HG02938 (cell line): Measurements from ENCODE around the gene CFAP69.

ENCODE experiments used
- ATAC-seq: cut with Tn5 transposase; IDR thresholded peaks from one replicate; pipeline ENCODE4 v1.9.1; 2021; ENCODE audit warnings: mild to moderate bottlenecking, moderate library complexity; ENCODE audit not compliant: unreplicated experiment

Gene CFAP69

GRCh38 chr7:90244909-90245851 is at the start of gene CFAP69:
Gene CFAP69 (plus strand): TSS chr7:90245174. CDS start chr7:90245425, 251 bp downstream.
- ATAC-seq: peak; percentile 80

- ATAC-seq: no peak
Observed at GRCh38 chr7:90201500-90202195, 43.3 kb upstream of the CFAP69 start.

- no peak for ATAC-seq
Observed at GRCh38 chr7:90207956-90208355, 37.0 kb upstream of the CFAP69 start.

- ATAC-seq: no peak
Observed at GRCh38 chr7:90209776-90210175, 35.2 kb upstream of the CFAP69 start.

GRCh38 chr7:90210475-90210874 is 34.5 kb upstream of the CFAP69 start:
- ATAC-seq: no peak

GRCh38 chr7:90210981-90211380 is 34.0 kb upstream of the CFAP69 start:
- peak; percentile 18 for ATAC-seq

- peak; percentile 88 for ATAC-seq
Observed at GRCh38 chr7:90211391-90212148, 33.4 kb upstream of the CFAP69 start, which contains the start of gene STEAP2. Gene STEAP2 (plus strand): TSS chr7:90211740. CDS start chr7:90225083, 13,343 bp downstream.

GRCh38 chr7:90212149-90212495 is 32.9 kb upstream of the CFAP69 start:
- ATAC-seq: no peak

GRCh38 chr7:90213521-90213920 is 31.5 kb upstream of the CFAP69 start:
- ATAC-seq: no peak

- no peak for ATAC-seq
Observed at GRCh38 chr7:90216080-90216674, 28.8 kb upstream of the CFAP69 start.

- no peak for ATAC-seq
Observed at GRCh38 chr7:90216771-90217170, 28.2 kb upstream of the CFAP69 start.

- no peak for ATAC-seq
Observed at GRCh38 chr7:90222390-90222789, 22.6 kb upstream of the CFAP69 start.

- no peak for ATAC-seq
Observed at GRCh38 chr7:90222811-90223725, 21.9 kb upstream of the CFAP69 start.

- ATAC-seq: no peak
Observed at GRCh38 chr7:90224195-90224594, 20.8 kb upstream of the CFAP69 start.

- ATAC-seq: no peak
Observed at GRCh38 chr7:90225181-90225580, 19.8 kb upstream of the CFAP69 start.

GRCh38 chr7:90225601-90226000 is 19.4 kb upstream of the CFAP69 start:
- no peak for ATAC-seq

GRCh38 chr7:90227259-90227658 is 17.7 kb upstream of the CFAP69 start:
- ATAC-seq: no peak

- no peak for ATAC-seq
Observed at GRCh38 chr7:90229682-90230081, 15.3 kb upstream of the CFAP69 start.

- ATAC-seq: no peak
Observed at GRCh38 chr7:90230834-90231233, 14.1 kb upstream of the CFAP69 start.

- no peak for ATAC-seq
Observed at GRCh38 chr7:90231304-90231703, 13.7 kb upstream of the CFAP69 start.
